ENCODE data around the gene CADM2.

CADM2 gene

DNA sequence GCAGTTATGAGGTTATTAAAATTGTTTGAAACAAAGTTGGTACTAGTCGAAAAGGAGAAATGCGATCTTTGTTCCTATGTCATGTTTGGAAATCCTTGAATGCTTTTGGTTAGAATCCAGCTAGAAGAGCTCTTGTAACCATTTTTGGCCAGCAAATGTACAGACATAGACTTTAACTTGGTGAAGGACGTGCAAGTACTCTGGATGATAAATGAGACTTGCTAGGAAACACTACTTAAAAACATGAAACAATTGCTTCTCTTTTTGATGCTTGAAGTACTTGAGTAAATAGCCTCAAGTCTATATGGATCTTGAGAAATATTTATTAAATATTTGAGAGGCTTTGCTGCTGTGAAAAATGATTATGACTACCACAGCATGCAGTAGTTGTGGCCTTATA is 95.8 kb downstream of the CADM2 start:
- no peak for DNase-seq (ENCODE audit: low read depth)
- no peak overlapping the region for H3K4me3 ChIP-seq (ENCODE audit: low read length)
- TF ChIP-seq, protein P1, sequence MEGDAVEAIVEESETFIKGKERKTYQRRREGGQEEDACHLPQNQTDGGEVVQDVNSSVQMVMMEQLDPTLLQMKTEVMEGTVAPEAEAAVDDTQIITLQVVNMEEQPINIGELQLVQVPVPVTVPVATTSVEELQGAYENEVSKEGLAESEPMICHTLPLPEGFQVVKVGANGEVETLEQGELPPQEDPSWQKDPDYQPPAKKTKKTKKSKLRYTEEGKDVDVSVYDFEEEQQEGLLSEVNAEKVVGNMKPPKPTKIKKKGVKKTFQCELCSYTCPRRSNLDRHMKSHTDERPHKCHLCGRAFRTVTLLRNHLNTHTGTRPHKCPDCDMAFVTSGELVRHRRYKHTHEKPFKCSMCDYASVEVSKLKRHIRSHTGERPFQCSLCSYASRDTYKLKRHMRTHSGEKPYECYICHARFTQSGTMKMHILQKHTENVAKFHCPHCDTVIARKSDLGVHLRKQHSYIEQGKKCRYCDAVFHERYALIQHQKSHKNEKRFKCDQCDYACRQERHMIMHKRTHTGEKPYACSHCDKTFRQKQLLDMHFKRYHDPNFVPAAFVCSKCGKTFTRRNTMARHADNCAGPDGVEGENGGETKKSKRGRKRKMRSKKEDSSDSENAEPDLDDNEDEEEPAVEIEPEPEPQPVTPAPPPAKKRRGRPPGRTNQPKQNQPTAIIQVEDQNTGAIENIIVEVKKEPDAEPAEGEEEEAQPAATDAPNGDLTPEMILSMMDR (IDR thresholded peaks at IDR 0.05; ENCODE audit: insufficient read depth, low read depth, low read length, missing control alignments), result no peak

- TF ChIP-seq, protein P1 (IDR thresholded peaks at IDR 0.05; ENCODE audit: insufficient read depth, low read depth, low read length, missing control alignments), result no peak
- DNase-seq (ENCODE audit: low read depth), result peak; percentile 4
- no peak overlapping the region for H3K4me3 ChIP-seq (ENCODE audit: low read length)
Observed at GRCh38 chr3:85068911-85069310, 110.1 kb downstream of the CADM2 start.

DNA sequence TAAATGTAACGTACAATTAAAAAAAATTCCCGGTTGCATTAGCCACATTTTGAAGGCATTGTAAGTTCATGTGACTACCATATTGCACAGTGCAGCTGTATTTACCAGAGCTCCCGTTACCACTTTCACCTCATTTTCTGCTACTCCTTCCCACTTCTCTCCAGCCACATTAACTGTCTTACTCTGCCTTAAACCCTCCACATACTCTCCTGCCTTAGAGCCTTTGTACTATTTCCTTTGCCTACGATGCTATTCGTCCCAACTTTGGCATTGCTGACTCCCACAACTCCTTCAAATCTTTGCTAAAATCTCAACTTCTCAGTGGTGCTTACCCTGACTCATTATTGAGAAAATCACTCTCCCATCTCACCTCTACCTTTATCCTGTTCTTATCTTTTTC is 115.2 kb downstream of the CADM2 start:
- no peak overlapping the region for H3K4me3 ChIP-seq (ENCODE audit: low read length)
- DNase-seq (ENCODE audit: low read depth), result no peak
- TF ChIP-seq, protein P1 (IDR thresholded peaks at IDR 0.05; ENCODE audit: insufficient read depth, low read depth, low read length, missing control alignments), result no peak

- H3K4me3 ChIP-seq (ENCODE audit: low read length), result no peak overlapping the region
- TF ChIP-seq, protein P1 (IDR thresholded peaks at IDR 0.05; ENCODE audit: insufficient read depth, low read depth, low read length, missing control alignments), result no peak
- DNase-seq (ENCODE audit: low read depth), result no peak
Observed at GRCh38 chr3:85075663-85076062, 116.9 kb downstream of the CADM2 start.

DNA sequence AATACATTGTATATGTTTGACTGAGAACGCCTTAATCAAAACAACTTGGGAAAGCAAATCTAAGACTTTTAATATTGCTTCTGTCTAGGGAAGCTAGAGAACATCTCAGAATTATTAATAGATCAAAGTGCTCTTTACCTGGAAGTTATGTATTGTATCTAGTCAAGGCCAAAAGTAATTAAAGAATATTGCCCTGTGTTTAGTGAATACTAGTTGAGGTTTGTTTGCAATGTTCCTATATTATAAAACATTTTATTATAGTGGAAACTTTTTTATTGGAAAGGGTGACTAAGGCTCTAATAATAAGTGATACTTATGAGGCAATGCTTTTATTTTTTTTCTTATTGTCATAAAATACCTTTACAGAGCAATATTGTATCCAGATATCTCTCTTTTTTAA is 118.2 kb downstream of the CADM2 start:
- DNase-seq (ENCODE audit: low read depth), result no peak
- TF ChIP-seq, protein P1 (IDR thresholded peaks at IDR 0.05; ENCODE audit: insufficient read depth, low read depth, low read length, missing control alignments), result no peak
- no peak overlapping the region for H3K4me3 ChIP-seq (ENCODE audit: low read length)

GRCh38 chr3:85081191-85081906 is 122.6 kb downstream of the CADM2 start:
- DNase-seq (ENCODE audit: low read depth), result peak; percentile 81
- TF ChIP-seq, protein P1 (IDR thresholded peaks at IDR 0.05; ENCODE audit: insufficient read depth, low read depth, low read length, missing control alignments), result no peak
- H3K4me3 ChIP-seq (ENCODE audit: low read length), result no peak overlapping the region

GRCh38 chr3:85090495-85090894 is 131.7 kb downstream of the CADM2 start:
- H3K4me3 ChIP-seq (ENCODE audit: low read length), result no peak overlapping the region
- no peak for DNase-seq (ENCODE audit: low read depth)
- TF ChIP-seq, protein P1 (IDR thresholded peaks at IDR 0.05; ENCODE audit: insufficient read depth, low read depth, low read length, missing control alignments), result no peak
